ENCODE data around the gene CCDC124.

DNA sequence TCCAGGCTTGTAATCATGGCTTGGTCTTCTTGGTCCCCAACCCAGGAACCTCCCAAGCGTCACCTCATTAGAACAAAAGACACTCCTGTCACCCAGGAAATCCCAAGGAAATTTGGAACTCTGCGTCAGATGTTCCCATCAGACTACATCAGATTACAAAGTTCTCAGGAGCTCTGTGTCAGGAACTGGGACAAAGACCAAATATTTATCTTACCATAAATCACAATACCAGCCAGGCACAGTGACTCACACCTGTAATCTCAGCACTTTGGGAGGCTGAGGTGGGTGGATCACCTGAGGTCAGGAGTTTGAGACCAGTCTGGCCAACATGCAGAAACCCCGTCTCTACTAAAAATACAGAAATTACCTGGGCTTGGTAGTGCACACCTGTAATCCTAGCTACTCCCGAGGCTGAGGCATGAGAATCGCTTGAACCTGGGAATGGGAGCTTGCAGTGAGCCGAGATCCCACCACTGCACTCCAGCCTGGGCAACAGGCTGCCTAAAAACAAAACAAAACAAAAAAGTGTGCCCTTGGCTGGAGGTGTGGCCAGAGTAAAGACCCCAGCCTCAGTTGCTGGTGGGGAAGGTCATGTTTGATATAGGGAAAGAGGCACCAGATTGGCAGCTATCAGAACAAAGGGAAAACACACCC lies 16.7 kb upstream of the CCDC124 start:
- TF ChIP-seq POLR2A (IDR thresholded peaks at IDR 0.05; ENCODE audit: low read length) (no peak), GATA1 (IDR thresholded peaks at IDR 0.05; ENCODE audit: low read depth, low read length) (no peak)

All from erythroblast (primary cell).